ENCODE results near the gene MAML3.

The MAML3 gene

DNA sequence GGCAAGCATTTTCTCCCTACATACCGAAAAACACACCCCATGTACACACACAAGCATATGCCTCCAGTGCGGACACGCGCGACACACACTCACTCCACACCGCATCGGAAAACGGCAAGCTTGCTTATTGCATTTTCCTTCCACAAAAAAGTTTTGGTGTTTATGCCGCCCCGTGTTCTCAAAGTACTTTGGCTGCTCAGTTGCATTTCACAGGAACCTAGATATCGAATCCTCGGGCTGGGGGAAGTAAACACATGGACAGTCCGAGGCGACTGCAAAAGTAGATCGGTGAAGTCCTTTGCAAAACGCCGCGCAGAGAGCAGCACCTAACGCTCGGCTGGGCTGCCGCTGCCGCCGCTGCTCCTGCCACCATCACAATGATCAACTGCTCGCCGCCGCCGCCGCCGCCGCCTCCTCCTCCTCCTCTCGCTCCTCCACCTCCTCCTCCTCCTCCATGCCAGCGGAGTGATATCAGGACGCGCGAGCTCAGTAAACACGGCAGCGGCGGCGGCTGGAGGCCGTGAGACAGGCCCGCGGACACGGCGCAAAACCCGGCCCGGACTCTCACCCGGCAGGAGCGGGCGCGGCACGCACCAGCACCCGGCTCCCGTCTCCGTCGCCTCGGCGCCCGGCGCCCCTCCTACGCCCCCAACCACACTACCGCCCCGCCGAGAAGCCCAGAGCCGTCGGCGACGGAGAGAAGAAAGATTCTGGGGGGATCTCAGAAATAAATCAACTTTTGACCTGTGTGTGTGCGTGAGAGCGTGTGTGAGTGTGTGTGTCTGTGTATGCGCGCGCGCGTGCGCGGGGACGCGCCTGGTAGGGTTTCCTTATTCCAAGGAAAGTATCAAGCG is at the start of gene MAML3:
TSS of gene MAML3 (minus strand) at position 467 of the 854 bp plus-strand sequence. CDS start 857 bp downstream, outside the sequence.
- peak; percentile 53 to 92 (median 84) for DNase-seq

- DNase-seq, result no peak
Observed at GRCh38 chr4:140198942-140199341, 45.0 kb upstream of the MAML3 start.

DNA sequence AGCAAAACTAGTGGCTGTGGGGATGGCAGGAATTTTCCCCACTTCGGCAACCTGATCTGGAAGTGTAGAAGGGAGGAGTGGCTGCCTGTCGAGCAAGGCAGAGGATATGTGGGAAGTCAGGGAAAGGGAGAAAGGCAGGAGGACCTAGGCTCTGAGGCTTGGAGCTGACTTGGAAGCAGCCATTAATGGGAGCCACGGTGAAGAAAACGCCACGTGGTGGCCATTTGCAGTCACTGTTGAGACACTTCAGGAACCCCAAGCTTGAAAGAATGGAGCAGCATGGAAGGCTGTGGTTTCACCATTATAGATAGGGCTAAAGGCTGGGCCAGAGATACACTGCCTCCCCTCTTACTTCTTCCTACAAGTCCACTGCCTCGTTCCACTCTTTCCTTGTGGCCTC is 41.8 kb upstream of the MAML3 start:
- no peak for DNase-seq

GRCh38 chr4:140189805-140190204 is 35.8 kb upstream of the MAML3 start:
- DNase-seq, result no peak

DNA sequence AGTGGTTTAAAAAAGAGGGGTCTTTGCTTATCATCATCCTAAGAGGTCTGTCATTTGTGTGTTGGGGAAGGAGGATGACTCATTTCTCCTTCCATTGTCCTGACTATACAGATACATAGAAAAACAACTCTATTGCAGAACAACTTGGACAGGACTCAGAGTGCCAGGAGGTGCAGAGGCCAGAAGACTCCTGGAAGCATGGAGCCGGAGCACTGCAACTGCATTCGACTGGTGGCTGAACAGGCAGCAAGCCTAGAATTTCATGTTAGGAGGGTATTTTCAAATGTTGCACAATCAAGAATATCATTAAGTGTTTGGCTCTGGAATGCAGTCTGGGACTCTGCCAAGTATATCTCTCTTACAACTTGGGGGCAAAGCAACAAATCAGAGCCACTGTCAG is 35.0 kb upstream of the MAML3 start:
- no peak for DNase-seq

DNA sequence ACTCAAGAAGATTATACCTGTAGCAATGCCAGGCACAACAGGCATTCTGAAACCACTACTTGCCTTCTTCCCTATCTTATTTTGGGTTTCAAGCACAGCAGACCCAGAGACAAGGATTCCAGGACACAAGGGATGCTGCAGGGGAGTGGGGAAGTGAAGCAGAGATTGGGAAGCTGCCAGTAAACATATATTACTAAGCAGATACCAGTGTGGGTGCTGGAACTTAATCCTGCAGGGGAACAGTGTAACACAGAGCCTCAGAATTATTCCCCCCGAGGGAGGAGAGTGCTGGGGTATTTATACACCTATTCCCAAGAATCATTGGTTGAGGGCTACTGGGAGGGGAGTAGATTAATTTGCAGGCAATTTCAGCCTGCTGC is 33.3 kb upstream of the MAML3 start:
- DNase-seq, result no peak

DNA sequence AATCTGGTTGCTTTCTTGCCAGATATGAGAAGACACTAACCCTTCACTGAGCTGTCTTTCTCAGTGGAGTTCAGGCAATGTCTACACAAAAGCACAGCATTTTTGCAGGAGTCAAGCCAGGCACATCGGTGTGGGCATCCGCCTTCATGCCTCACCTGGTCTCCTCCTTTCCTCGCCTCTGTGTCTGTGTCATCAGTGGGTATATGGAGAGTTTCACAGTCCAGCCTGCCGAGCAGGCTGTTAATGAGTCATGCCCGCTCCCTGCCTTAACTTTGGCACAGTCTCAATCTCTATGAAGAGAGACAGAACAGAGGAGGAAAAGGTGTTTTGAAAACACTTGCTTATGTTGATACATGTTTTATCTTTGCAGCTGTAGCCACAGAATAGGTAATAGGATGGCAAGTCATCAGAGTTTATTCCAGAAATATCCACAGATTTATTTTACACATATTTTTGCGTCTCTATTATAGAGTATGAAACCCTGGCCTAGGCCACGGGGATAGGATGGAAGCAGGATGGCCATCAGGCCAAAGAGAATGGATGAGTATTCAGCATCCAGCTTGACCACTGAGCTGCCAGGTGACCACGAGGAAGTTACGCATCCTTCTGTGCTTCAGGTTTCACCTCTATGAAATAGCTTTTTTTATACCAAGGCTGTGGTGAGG is 32.8 kb upstream of the MAML3 start:
- peak in 4 of 56 donors; percentile 1 to 23 (median 9) for DNase-seq

GRCh38 chr4:140186082-140186438 is 32.1 kb upstream of the MAML3 start:
- no peak for DNase-seq

GRCh38 chr4:140185412-140186081 is 31.6 kb upstream of the MAML3 start:
- no peak for DNase-seq

GRCh38 chr4:140183270-140183669 is 29.3 kb upstream of the MAML3 start:
- DNase-seq, result no peak

- no peak for DNase-seq
Observed at GRCh38 chr4:140180577-140180976, 26.6 kb upstream of the MAML3 start.

DNA sequence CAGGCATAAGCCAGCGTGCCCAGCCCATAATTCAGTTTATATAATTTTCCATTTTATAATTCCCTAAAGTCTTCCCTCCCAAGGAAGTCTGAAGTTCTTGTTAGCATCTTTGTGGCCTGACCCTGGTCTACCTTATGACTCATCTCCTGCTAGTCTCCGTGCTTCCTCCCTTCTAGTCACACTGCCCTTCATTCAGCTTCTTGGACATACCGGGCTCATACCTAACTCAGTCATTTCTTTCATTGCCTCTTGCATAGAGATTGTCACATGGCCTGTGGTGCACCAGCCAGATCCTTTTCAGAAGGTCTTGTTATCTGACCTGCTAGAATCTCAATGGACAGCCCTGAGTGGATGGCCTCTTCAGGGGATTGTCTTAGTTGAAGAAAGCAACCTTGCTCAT is 22.8 kb upstream of the MAML3 start:
- DNase-seq, result no peak

- DNase-seq, result no peak
Observed at GRCh38 chr4:140174543-140174942, 20.6 kb upstream of the MAML3 start.

- no peak for DNase-seq
Observed at GRCh38 chr4:140172960-140173359, 19.0 kb upstream of the MAML3 start.

DNA sequence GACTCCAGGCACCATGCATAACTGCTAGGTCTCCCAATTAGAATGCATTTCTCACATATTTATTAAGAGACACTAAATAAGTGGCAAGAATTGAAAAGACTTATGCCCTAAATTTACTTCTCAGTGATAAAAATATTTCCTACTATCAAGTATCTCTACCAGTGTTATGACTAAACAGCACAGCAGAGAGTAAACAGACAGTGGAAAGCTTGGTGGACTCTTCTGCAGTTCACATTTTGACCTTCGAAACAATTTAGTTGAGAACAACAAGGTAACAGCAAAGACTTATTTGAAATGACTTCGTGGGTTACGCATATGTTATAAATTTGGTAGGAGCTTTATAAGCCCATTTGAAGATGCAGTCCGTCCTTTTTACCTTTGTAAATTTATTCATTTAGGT is 16.3 kb upstream of the MAML3 start:
- DNase-seq, result no peak

DNA sequence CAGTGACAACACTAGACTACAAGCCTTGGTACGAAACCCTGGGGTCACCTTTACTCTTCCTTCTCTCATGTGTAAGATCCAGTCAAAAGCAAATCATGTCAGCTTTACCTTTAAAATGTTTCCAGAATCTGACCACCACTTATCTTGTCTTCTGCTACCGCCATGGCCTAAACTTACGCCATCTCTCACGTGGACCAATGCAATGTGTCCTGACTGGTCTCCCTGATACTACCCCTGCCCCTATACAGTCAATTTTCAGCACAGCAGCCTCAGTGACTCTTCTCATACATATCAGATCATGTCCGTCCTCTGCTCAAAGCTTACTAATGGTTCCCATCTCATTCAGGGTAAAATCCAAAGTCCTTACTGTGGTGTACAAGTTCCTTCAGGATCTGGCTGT is 15.0 kb upstream of the MAML3 start:
- no peak for DNase-seq

GRCh38 chr4:140168474-140168873 is 14.5 kb upstream of the MAML3 start:
- no peak for DNase-seq

- DNase-seq, result no peak
Observed at GRCh38 chr4:140163029-140163810, 9.2 kb upstream of the MAML3 start.

GRCh38 chr4:140162596-140162995 is 8.6 kb upstream of the MAML3 start:
- no peak for DNase-seq

DNA sequence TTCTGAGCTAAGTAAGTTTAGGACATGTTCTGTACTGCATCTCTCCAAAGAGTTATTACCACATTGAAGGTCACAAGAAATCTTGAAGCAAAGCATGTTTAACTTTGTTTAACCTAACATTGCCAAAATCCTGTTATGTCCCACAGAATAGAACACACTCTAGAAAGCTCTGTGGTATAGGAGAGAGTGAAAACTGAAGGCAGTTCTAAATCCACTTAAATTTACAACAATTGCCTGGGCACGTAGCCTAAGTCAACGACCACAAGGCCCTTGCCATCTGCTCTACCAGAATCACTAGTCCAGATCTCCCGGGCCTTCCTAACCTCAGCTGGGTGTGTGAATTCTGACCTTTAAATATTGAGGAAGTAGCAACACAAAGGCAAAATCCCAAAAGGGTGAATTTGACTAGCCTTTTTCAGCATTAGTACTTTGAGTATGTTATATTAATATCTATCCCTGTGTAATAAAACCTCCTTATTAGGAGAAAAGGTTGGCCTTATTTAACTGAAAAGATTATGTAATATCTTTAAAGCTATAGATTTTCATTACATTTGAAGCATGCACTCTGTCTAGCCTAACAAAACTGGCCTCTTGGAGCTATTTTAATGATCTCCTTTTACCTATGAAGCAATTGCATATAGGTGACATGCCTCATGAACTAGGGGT is 4.5 kb upstream of the MAML3 start:
- DNase-seq, result no peak

DNA sequence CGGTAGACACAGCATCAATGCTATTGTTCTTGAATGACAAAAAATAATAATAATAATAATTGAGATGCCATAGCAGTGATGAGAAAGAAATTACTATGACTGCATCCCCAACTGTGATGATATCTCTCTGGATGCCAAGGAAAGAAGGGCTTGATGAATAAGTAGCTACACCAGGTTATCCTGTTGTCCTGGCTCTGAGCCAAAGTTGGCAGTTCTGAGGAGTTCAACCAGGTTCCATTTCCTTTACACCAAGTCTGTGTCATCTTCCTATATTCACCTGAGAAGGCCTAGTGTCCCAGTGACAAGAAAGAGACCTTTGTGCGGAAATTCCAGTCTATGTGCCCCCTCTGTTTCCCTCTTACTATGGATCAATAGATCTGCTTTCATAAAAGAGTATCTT is 3.4 kb upstream of the MAML3 start:
- no peak for DNase-seq
